Bronchial epithelial cell (primary cell): ENCODE data around the gene AMZ1. TPM values are rescaled to one million over a fixed set of nuclear protein-coding genes. Genes with fewer than 3 reads are reported as not detected.
A peak's percentile ranks its signal among the peaks of the same experiment; 100 is the strongest.

Source experiments
- DNase-seq: peaks from one replicate; pipeline ENCODE4 v3.0.0-alpha.2; 2010; ENCODE audit warnings: low read depth
- FAIRE-seq: peaks from 2 replicates; lab custom pipeline; 2011; peaks lifted over from hg19 to GRCh38; lab: Jason Lieb, UNC
- H3K27me3 ChIP-seq: 2 replicates; pipeline ENCODE4 v1.5.1; 2011; ENCODE audit warnings: low read length; ENCODE audit not compliant: control insufficient read depth, insufficient read depth
- H3K36me3 ChIP-seq: 2 replicates; pipeline ENCODE4 v1.5.1; 2011; ENCODE audit warnings: low read length; ENCODE audit not compliant: control insufficient read depth, insufficient read depth
- H3K4me3 ChIP-seq: 2 replicates; pipeline ENCODE4 v1.5.1; 2011; ENCODE audit warnings: mild to moderate bottlenecking, low read depth, low read length, control low read depth
- CTCF ChIP-seq: IDR thresholded peaks from 2 replicates; pipeline ENCODE4 v1.5.1; 2011; ENCODE audit warnings: mild to moderate bottlenecking, moderate library complexity, low read length, control low read depth, inconsistent platforms; ENCODE audit not compliant: insufficient read depth, severe bottlenecking
- total RNA-seq: library from RNA; depleted of rRNA; stranded (reverse); fragments of >200 nt; gene quantifications from 2 replicates; pipeline ENCODE4 v1.2.1, GENCODE V29; 2014

Gene AMZ1
- total RNA-seq, 1 donor from 2014 or later, result not detected

- no peak for FAIRE-seq
- Histone ChIP-seq H3K27me3 (no peaks in the 10 kb centered on the region), H3K36me3 (no peaks in the 10 kb centered on the region), H3K4me3 (no peak overlapping the region)
- DNase-seq, result no peak
- no peak for TF ChIP-seq CTCF
These were observed 25.4 kb downstream of the AMZ1 start for GRCh38 chr7:2713370-2713769.

GRCh38 chr7:2713978-2714377 is 26.0 kb downstream of the AMZ1 start:
- no peak for TF ChIP-seq CTCF
- Histone ChIP-seq H3K27me3 (no peaks in the 10 kb centered on the region), H3K36me3 (no peaks in the 10 kb centered on the region), H3K4me3 (no peak overlapping the region)
- no peak for FAIRE-seq
- DNase-seq, result no peak

GRCh38 chr7:2714636-2715035 is 26.6 kb downstream of the AMZ1 start:
- H3K4me3 ChIP-seq, result no peak overlapping the region
- H3K36me3 ChIP-seq, result no peaks in the 10 kb centered on the region
- DNase-seq (no peak), FAIRE-seq (peak; percentile 28)
- TF ChIP-seq CTCF, result no peak
- no peaks in the 10 kb centered on the region for H3K27me3 ChIP-seq

- Histone ChIP-seq H3K36me3 (no peaks in the 10 kb centered on the region), H3K4me3 (no peak overlapping the region), H3K27me3 (no peaks in the 10 kb centered on the region)
- DNase-seq (no peak), FAIRE-seq (no peak)
- no peak for TF ChIP-seq CTCF
These were observed 27.6 kb downstream of the AMZ1 start for GRCh38 chr7:2715341-2716231.

- DNase-seq, result no peak
- H3K36me3 ChIP-seq, result peaks cover 3% of the 10 kb centered on the region
- no peak for FAIRE-seq
- no peaks in the 10 kb centered on the region for H3K27me3 ChIP-seq
- no peak overlapping the region for H3K4me3 ChIP-seq
- no peak for TF ChIP-seq CTCF
These were observed 28.5 kb downstream of the AMZ1 start for GRCh38 chr7:2716488-2716887.
